ENCODE results near the gene G6PC3. TPM values are rescaled to one million over a fixed set of nuclear protein-coding genes. Genes with fewer than 3 reads are reported as not detected.
"Not testable (repeated sequence)": the region's sequence is repeated elsewhere in the genome, so short reads cannot be mapped to it uniquely, and the experiment has no call there.

The G6PC3 gene
- total RNA-seq, 2 experiments from 2014 or later = 30.8 to 31.1 TPM

DNA sequence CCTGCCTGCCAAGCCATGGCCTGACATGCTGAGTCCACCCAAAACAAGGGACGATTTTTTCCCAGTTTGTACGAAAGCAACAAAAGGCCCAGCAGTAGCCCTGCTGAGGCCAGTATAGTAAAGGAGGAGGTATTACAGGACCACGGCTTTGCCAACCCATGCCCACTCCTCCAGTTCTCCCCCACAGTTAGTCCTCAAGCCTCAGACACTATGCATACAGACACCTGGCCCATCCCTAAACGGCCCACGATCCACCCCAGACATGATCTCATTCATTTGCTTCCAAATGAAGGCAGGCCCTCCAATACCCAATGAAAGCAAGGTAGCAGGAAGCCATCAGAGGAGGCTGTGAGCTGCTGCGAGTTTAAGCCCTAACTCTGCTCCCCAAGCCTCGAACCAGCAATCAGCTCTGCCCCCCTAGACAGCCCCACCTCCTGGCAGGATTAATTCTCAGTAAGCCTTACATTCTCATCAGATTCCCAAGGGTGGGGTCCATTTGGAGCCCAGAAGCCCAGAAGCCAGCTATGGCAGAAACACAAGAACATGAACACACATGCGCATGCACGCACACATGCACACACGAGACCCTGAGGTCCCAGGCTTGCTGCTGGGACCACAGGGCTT lies 48.0 kb downstream of the G6PC3 start:
- H3K36me3 Mint-ChIP-seq = no peaks in the 10 kb centered on the region
- no peaks in the 10 kb centered on the region for H3K27me3 Mint-ChIP-seq
- no peak overlapping the region for H3K4me3 Mint-ChIP-seq
- H3K27ac Mint-ChIP-seq = no peak overlapping the region
- DNase-seq = no peak
- peaks cover 20% of the 10 kb centered on the region for H3K4me1 Mint-ChIP-seq
- H3K9me3 Mint-ChIP-seq = no peaks in the 10 kb centered on the region

GRCh38 chr17:44119062-44119461 lies 48.5 kb downstream of the G6PC3 start:
- Mint-ChIP-seq H3K4me1 (peaks cover 22% of the 10 kb centered on the region), H3K27me3 (no peaks in the 10 kb centered on the region), H3K36me3 (no peaks in the 10 kb centered on the region), H3K9me3 (no peaks in the 10 kb centered on the region), H3K4me3 (no peak overlapping the region), H3K27ac (no peak overlapping the region)
- no peak for DNase-seq

GRCh38 chr17:44119798-44120197 lies 49.3 kb downstream of the G6PC3 start:
- no peaks in the 10 kb centered on the region for H3K27me3 Mint-ChIP-seq
- DNase-seq = no peak
- peaks cover 25% of the 10 kb centered on the region for H3K4me1 Mint-ChIP-seq
- H3K27ac Mint-ChIP-seq = no peak overlapping the region
- no peaks in the 10 kb centered on the region for H3K9me3 Mint-ChIP-seq
- H3K4me3 Mint-ChIP-seq = no peak overlapping the region
- H3K36me3 Mint-ChIP-seq = no peaks in the 10 kb centered on the region

- not testable (repeated sequence) for H3K27ac Mint-ChIP-seq, DNase-seq, H3K27me3 Mint-ChIP-seq, H3K36me3 Mint-ChIP-seq, H3K9me3 Mint-ChIP-seq, H3K4me3 Mint-ChIP-seq
- peaks cover 25% of the 10 kb centered on the region for H3K4me1 Mint-ChIP-seq
Measured at GRCh38 chr17:44120281-44120680, 49.7 kb downstream of the G6PC3 start.

GRCh38 chr17:44120851-44121605 lies 50.5 kb downstream of the G6PC3 start:
- H3K9me3 Mint-ChIP-seq = no peaks in the 10 kb centered on the region
- H3K4me1 Mint-ChIP-seq = peaks cover 25% of the 10 kb centered on the region
- H3K27me3 Mint-ChIP-seq = no peaks in the 10 kb centered on the region
- H3K36me3 Mint-ChIP-seq = no peaks in the 10 kb centered on the region
- DNase-seq = no peak
- H3K4me3 Mint-ChIP-seq = no peak overlapping the region
- H3K27ac Mint-ChIP-seq = no peak overlapping the region

GRCh38 chr17:44121997-44122815 lies 51.7 kb downstream of the G6PC3 start:
- no peaks in the 10 kb centered on the region for H3K9me3 Mint-ChIP-seq
- H3K4me1 Mint-ChIP-seq = peaks cover 25% of the 10 kb centered on the region
- no peak for DNase-seq
- peak overlapping the region; percentile 91 for H3K4me3 Mint-ChIP-seq
- H3K36me3 Mint-ChIP-seq = no peaks in the 10 kb centered on the region
- peak overlapping the region; percentile 69 for H3K27ac Mint-ChIP-seq
- no peaks in the 10 kb centered on the region for H3K27me3 Mint-ChIP-seq

- Mint-ChIP-seq H3K4me1 (peaks cover 25% of the 10 kb centered on the region), H3K27me3 (no peaks in the 10 kb centered on the region), H3K4me3 (peak overlapping the region; percentile 91), H3K9me3 (no peaks in the 10 kb centered on the region), H3K27ac (peak overlapping the region; percentile 69), H3K36me3 (no peaks in the 10 kb centered on the region)
- DNase-seq = no peak
Measured at GRCh38 chr17:44122816-44123355, 52.4 kb downstream of the G6PC3 start.

DNA sequence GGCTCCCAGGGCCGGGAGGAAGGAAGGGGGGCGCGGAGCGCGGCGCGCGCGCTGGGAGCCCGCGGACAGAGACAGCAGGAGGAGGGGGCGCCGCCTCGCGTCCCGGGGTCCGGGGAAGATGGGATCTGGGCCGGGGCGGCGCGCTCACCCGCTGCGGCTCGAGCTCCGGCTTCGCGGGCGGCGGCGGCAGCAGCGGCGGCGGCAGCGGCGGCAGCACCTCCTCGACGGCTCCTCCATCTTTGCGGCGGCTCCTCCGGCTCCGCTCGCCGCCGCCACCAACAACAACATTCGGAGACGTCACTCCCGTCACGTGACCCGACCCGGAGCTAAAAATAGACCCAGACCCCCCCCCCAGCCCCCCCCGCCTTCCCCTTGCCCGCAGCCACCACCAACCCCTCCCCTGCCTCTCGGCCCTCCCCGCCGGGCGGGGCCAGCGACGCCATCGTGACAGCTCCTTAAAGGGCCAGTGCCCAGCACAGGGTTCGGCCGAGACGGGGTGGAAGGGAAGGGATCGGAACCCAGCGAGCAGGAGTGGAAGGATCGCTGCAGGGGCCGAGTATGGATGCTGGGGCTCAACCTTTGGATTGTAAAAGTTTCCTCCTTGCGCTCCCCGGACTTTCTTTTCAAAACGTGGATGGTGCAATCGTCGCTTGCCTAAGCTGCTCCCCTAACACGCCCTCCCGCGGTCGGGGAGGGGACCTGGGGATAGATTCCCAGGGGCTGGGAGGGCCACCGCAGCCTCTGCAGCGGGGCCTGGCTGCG lies 53.0 kb downstream of the G6PC3 start, which contains the start of gene HDAC5:
Gene HDAC5, minus strand, starts transcription at position 286 of the 762 bp plus-strand sequence. CDS start 6,126 bp downstream, outside the sequence.
- H3K27ac Mint-ChIP-seq = peak within 1 kb of the TSS; percentile 99
- peak; percentile 95 for DNase-seq
- H3K27me3 Mint-ChIP-seq = no peaks in the 10 kb centered on the region
- no peaks in the 10 kb centered on the region for H3K36me3 Mint-ChIP-seq
- H3K9me3 Mint-ChIP-seq = no peaks in the 10 kb centered on the region
- H3K4me1 Mint-ChIP-seq = peaks cover 25% of the 10 kb centered on the region
- peak within 1 kb of the TSS; percentile 91 for H3K4me3 Mint-ChIP-seq

DNA sequence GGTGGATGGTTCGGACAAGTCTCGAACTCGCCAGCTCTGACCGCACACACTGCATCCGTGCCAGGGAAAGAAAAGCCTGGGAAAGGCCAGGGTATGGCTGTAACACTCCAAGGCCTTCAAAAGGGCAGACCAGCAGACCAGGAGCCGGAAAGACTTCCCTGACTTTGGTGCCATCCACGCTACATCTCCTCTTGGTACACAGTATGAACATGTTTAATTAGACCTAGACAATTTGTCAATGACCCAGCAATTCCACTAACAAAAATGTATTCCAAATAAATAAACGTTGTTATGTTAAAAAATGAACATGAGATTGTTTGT lies 53.5 kb downstream of the G6PC3 start:
- Mint-ChIP-seq H3K4me3 (peak overlapping the region; percentile 91), H3K27me3 (no peaks in the 10 kb centered on the region), H3K4me1 (peaks cover 23% of the 10 kb centered on the region), H3K9me3 (no peaks in the 10 kb centered on the region), H3K27ac (peak overlapping the region; percentile 99), H3K36me3 (no peaks in the 10 kb centered on the region)
- no peak for DNase-seq

Other genes starting within 250 kb of the G6PC3 start
- gene MPP3, start 237.6 kb upstream of the G6PC3 start, total RNA-seq = 1 to 10 TPM in 1 of 2 experiments, under 1 TPM in 1; 0.80 to 1.1 TPM
- not detected for gene CD300LG, start 223.6 kb upstream of the G6PC3 start, total RNA-seq
- 1 to 10 TPM; 5.2 to 6.5 TPM for gene MPP2, start 163.2 kb upstream of the G6PC3 start, total RNA-seq
- not detected for gene PPY, start 128.3 kb upstream of the G6PC3 start, total RNA-seq
- gene PYY, start 116.8 kb upstream of the G6PC3 start, total RNA-seq = not detected
- gene NAGS, start 66.1 kb upstream of the G6PC3 start, total RNA-seq = 1 to 10 TPM in 1 of 2 experiments, under 1 TPM in 1; 0.82 to 1.1 TPM
- gene TMEM101, start 55.8 kb upstream of the G6PC3 start, total RNA-seq = 10 to 100 TPM; 22.7 to 26.9 TPM
- 100 to 1,000 TPM; 103 to 110 TPM for gene LSM12, start 4.1 kb upstream of the G6PC3 start, total RNA-seq
- 10 to 100 TPM; 18.2 to 18.7 TPM for gene HDAC5, start 52.9 kb downstream of the G6PC3 start, total RNA-seq
- 10 to 100 TPM; 18.5 to 20.1 TPM for gene HROB, start 71.2 kb downstream of the G6PC3 start, total RNA-seq
- gene ASB16, start 100.0 kb downstream of the G6PC3 start, total RNA-seq = not detected
- 10 to 100 TPM; 17.1 to 18.2 TPM for gene TMUB2, start 116.2 kb downstream of the G6PC3 start, total RNA-seq
- gene ATXN7L3, start 129.1 kb downstream of the G6PC3 start, total RNA-seq = 10 to 100 TPM; 78.7 to 83.4 TPM
- gene UBTF, start 148.9 kb downstream of the G6PC3 start, total RNA-seq = 100 to 1,000 TPM; 158 to 169 TPM
- not detected for gene SLC4A1, start 197.4 kb downstream of the G6PC3 start, total RNA-seq
- gene RUNDC3A, start 237.9 kb downstream of the G6PC3 start, total RNA-seq = under 1 TPM; 0.08 to 0.16 TPM

Data from activated naive CD8-positive, alpha-beta T cell treated with anti-CD3 and anti-CD28 coated beads for 36 hours (primary cell).